NCI-H345 (cell line): ENCODE measurements around the gene EOGT.

Experiments
- DNase-seq: peaks from one replicate; lab custom pipeline; 2025; lab: John Stamatoyannopoulos, UW

The EOGT gene

DNA sequence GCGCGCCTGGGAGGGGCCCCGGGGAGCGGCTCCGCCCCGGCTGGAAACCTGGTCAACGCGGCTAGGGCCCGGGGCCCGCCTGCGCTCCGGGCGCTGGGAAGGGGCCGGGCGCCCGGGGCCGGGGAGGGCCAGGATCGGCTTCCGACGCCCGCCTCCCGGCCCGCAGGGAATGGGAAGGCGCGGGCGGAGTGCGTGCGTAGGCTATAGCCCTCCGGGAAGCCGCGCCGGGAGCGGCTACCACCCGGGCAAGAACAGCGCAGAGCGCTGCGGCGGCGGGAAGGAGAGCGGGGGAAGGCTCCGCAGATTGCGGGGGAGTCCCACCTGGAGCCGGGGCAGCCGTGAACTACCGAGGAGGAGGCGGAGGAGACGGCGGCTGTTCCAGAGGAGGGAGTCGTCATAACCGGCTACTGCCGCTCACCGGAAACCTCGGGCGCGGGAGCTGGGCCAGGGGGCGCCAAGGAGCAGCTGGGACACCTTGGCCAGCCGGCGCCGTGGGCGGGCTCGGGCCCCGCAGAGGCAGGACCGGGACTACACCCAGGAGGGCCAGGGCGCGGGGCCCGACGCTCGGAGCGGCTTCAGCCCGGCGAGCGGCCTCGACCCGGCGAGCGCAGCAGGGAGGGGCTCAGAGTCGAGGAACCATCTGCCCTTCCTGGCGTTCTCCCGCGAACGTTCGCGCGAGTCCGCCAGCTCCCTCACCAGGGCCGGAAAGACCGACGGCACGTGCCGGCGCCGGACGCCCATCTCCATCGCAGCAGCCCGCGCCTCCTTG is at the start of gene EOGT:
Gene EOGT (minus strand): TSS at position 432 of the 769 bp plus-strand sequence. CDS start 3,838 bp downstream, outside the sequence.
- peak; percentile 63 for DNase-seq

DNA sequence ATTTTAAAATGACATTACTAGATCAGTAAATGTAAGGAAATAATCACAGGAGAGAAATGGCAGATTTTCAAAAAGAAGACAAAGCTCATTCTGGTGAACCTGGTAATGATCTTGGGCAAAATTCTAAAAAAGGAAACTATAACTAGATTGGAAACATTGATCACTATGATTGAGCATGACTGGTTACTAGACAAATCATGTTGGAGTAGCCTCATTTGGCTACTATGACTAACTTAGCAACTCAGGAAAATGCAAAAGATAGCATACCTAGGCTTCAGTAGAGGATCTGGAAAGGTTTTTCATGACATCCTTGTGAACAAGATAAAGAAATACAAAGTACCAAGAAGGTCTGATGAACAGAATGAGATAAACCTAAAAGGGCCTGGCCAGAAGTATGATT is 46.2 kb upstream of the EOGT start:
- no peak for DNase-seq

DNA sequence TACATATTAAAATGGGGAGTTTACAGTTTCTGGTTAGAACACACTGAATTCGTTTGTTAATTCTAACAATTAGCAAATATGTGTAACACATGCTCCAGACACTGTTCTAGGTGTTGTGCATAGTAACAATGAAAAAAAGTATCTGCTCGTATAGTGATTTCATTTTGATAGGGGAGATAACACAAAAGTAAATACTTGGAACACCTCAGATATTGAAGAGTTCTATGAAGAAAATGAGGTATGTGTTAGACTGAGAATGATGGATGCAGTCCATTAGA is 45.4 kb upstream of the EOGT start:
- no peak for DNase-seq

DNA sequence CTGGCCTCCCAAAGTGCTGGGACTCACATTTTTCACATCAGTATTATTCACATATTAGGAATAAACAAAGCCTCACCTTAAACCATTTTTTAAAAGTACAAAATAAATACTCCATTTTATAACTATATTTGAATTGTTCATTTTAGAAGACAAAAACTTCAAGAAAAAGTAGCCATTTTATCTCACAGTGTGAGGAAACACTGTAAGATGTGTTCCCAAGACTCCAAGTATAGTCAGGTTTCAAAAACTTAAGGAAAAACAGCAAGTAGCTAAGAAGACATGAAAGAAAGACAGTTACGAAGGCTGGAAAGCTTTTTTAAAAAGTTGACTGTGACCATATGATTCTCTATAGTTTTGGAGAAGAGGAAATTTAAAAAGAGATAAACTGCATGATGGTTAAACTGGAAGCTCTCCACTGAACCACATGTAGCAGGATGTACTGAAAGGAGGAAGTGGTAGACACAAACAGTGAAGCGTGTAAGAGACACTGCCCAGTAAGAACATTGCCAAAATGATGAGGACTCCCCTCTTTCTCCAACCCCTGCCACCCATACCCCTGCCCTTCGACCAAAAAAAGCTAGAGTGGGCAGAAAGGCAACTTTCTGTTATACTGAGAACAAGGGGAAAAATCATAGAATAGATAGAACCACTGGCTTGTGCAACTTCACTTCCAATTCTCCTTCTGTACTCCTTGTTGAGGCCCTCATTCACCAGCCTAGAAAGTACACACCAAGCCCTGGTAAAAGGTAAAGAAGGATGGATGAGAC is 44.9 kb upstream of the EOGT start:
- DNase-seq: no peak

DNA sequence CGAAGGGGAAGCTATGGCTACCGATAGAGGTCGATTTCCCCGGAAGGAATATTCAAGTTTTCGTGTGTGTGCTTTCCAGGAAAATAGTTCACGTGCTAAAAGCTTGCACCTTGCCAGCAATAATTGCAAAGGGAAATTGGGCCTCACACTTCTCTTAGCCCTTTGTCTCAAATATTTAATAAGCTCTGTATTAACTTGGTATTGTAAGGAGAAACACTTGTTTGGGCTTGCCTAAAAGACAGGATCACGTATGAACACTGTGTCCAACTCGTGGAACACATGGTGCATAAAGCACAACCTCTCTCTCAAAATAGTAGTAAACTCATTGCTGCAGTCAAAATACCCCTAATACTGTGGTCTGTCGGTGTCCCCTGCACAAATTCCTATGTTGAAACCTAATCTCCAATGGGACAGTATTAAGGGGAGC is 39.0 kb upstream of the EOGT start:
- no peak for DNase-seq

DNA sequence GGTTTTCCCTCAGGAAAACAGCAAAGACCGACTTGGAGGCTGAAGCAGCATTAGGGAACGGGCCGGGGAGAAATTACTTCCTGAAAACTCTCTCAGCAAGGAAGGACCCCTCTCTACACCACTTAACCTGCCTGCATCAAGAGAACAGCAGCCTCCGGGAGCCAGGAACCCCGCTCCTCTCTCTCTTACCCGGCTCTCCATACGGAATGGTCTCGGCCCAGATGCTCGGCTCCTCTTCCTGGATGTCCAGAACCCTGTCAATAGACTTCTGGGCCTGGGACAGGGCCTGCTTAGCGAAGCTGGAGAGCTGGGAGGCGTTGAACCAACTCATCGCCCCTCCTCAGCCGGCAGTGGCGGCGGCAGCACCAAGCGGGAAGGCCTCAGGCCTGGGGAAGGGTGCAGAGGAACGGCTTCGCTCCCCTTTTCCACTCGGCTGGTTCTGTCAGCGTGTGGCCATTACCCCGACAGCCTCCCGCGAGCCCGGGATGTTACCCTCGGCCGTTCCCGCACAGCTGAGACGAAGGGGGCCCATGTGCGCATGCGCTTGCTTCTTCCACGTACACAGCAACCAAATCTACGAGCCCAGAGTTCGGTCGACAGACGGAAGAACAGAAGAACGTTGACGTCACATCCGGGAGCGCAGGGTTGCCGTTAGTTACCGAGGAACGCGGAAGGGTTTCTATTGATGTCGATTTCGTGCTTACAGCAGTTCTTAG is 38.4 kb upstream of the EOGT start, which contains the start of gene TMF1:
Gene TMF1 (minus strand): TSS at position 578 of the 716 bp plus-strand sequence. CDS start 247 bp downstream, at position 331.
- DNase-seq: no peak

DNA sequence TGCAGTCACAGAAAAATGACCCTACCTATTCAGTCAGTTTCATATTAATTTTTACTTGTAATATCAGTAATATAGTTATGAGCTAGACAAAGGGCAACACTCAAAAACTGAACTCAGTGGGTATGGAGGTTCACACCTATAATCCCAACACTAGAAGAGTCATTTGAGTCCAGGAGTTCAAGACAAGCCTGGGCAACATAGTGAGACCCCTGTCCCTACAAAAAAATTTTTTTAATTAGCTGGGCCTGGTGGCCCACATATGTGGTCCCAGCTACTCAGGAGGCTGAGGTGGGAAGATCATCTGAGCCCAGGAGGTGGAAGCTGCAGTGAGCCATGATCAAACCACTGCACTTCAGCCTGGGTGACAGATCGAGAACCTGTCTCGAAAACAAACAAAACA is 35.5 kb upstream of the EOGT start:
- DNase-seq: no peak

DNA sequence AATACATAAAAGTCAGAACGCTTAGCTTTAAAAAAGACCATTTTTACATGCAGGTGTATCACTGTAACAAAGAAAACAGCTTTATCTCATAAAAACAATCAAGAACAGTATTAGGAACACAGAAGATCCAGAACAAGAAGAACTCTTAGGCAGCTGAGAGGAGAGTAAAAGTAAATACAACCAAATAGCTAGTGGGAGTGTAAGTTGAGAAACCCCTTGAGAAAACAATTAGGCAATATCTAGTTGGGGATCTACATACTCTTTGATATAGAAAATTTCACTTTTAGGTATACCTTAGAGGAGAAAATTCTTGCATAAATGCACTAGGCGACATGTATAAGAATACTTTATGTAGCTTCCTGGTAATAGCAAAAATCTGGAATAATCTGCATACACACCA is 31.1 kb upstream of the EOGT start:
- no peak for DNase-seq

DNA sequence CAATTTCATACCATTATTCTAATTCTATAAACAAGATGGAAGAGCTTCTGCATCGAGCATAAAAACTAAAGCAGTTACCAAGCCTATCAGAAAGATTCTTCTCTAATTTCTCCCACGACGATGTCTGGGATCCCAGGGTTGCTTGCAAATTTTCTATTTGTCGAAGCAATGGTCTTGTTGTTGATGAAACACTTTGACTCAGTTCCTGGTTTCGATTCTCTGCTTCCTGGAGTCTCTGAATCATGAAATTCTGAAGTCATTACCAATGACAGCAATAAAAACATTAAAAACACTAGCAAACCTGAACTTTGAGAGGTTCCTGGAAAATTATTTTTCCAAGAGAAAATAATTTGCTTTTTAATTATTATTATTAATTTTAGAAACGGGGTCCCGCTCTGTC is 20.0 kb upstream of the EOGT start:
- DNase-seq: no peak

DNA sequence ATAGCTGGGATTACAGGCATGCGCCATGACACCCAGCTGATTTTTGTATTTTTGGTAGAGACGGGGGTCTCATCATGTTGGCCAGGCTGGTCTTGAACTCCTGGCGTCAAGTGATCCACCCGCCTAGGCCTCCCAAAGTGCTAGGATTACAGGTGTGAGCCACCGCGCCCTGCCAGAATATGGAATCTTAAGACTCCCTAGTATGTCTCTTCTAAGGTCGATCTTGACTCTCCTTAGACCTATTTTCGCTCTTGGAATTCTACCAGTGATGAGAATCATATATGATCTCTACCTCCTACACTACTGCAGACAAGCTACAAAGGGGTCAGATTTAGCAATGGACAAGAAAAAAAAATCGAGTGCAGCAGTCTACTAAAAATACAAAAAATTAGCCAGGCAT is 19.3 kb upstream of the EOGT start:
- no peak for DNase-seq

DNA sequence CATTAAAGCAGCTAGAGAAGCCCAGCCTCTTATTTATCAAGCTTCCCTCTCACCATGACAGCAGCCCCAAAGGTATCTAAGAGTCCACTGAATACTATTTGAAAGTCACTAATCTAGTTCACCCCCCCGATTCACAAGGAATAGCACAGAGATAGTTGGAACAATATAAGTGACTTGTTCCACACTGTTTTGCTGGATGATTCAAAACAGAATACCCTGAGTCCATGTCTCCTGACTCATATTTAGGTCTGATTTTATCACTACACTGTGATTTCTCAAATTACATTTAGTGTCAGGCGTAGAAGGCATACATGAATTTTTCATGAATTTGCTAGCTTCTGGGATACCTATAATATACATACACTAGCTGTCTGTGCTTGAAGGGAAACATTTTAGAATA is 18.7 kb upstream of the EOGT start:
- DNase-seq: no peak

DNA sequence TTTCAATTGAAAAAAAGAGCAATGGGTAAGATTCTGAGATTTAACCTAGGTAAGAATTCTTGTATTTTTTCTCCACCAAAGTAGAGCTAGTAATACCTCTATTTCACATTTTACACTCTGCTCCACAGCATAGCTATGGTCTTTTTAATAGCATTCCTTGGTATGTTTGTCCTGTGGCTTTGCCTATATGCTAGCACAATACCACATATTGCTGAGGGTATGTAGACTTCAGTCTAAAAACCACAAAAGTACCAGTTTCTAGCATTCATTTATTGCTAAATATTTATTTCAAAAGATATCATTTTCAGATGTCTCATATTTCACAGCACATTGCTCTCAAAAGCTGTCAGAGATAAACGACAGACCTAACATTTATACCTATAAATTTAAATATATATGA is 18.2 kb upstream of the EOGT start:
- DNase-seq: no peak

DNA sequence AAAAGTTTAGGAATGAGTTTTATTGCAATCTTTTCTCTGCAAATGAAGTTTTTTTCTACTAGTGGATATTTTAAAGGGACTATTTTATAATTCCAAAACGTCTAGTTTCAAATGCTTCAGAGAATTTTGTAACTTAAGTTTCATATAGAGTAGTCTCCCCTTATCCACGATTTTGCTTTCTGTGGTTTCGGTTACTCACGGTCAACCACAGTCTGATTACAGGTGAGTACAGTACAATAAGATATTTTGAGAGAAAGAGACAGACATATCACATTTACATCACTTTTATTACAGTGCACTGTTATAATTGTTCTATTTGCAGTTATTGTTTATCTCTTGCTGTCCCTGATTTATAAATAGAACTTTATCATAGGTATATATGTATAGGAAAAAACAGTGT is 7.4 kb upstream of the EOGT start:
- DNase-seq: no peak

DNA sequence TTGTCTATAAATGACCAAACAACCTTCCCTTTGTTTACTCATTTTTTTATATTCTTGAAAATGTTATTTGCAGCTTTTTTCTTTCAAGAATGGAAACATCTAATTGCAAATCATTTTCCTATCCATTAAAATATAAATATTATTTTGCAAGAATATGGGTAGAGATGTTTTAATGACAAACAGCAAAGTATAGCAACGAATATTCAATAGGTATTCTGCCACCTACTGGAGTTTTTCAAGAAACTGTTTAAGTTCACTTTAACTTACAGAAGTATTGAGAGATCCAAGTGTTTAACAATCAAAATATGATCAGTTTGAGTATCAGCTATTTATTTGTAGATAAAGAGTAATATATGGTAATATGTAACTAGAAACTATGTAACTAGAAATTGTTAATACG is 6.9 kb upstream of the EOGT start:
- no peak for DNase-seq

DNA sequence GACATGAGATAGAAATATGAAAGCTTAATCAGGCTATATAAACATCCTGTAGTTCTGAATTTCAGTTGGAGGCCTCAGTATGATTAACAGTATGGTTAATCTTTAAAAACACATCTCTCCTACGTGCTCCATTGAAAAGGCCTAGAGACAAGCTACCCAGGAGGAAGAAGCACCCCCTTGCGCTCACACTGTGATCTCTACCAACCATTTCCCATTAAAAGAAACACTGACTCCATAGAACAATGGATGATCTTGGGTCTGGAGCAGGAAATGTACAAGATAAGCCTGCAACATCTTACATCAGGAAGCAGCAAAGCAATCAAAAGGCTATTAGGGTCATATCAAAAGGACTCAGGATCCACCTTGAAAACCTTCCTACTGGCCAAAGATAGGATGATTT is 3.4 kb upstream of the EOGT start:
- no peak for DNase-seq

DNA sequence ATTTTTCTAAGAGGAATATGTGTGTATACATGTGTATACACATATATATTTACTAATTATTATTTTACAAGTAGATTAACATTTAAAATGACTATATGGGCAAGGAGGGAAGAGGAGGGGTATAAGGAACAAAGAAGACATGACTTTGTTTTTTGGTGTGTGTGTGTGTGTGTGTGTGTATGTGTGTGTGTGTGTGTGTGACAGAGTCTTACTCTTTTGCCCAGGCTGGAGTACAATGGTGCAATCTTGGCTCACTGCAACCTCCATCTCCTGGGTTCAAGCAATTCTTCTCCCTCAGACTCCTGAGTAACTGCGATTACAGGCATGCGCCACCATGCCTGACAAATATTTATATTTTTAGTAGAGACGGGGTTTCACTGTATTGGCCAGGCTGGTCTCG is 2.6 kb upstream of the EOGT start:
- no peak for DNase-seq

DNA sequence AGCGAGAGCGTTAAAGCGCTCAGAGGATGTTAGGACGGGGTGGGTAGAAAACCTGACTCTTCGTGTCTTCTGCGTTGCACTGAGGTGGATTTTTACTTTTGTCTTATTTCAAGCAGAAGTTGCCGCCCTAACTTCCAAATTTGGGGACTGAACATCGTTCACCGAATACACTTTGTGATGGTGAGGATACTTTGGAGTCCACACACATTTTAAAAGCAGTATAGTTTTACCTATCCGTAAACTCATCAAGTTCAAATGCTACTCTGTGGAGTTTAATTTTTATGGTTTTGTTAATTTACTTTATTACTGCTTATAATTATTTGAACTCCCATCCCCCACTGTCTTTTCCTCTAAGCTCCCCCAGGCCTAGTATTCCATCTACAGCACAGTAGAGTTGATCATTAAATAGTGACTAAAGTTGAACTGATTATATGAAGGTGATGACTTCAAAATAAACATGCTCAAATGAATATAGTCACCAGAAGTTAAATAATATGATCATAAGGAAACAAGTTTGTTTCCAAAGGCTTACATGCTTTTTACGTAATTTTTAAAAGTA is 617 bp upstream of the EOGT start:
- no peak for DNase-seq

DNA sequence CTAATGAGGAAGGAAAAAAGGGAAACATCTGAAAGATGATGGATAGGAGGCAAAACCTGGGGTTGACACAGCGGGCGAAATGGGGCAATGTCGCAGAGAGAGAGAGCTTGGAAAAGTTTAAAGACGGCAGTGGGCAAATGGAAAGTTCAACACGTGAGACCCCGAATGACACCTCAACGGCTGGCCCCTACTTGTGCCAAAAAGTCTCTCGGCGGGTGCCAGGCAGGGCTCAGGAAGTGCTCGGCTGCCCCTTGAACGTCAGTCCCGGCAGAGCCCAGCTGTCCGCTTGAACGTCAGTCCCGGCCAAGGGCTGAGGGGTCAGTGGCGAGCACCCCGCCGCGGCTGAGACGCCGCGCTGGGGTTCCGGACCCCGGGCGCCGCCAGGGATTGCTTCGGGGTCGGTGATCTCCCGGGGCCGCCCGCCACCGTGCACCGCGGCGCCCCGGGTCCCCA is 658 bp downstream of the EOGT start:
- DNase-seq: no peak

DNA sequence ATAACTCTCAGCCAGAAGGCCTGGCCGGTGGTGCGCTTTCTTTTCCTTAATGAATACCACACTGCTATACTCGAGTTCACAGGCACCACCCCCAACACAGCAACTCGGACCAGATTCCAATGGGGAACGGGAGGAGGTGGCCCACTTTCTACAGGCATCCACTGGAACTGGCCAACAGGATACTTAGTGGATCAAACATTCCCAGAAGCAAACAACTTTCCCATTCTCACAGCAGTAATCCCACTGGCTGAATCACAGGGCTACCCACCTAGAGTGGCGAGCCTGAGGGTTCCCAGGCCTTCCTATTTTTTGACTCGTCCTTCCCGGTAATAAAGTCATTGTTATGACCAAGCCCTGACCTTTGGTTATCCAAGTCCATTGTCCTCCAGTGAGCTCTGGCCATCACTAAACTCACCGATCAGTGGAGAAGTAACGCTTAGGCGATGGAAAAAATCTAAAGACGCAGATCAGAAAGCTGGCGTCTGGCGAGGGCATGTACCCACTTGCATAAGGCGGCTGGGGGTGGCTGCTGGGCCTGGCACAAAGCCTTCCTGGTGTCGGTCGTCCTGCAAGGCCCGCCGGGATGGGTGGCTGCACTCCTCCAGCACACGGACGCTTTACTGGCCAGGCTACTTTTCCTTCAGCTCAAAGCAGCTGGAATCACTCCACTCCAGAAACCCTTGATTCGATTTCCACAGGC is 1.2 kb downstream of the EOGT start:
- no peak for DNase-seq

DNA sequence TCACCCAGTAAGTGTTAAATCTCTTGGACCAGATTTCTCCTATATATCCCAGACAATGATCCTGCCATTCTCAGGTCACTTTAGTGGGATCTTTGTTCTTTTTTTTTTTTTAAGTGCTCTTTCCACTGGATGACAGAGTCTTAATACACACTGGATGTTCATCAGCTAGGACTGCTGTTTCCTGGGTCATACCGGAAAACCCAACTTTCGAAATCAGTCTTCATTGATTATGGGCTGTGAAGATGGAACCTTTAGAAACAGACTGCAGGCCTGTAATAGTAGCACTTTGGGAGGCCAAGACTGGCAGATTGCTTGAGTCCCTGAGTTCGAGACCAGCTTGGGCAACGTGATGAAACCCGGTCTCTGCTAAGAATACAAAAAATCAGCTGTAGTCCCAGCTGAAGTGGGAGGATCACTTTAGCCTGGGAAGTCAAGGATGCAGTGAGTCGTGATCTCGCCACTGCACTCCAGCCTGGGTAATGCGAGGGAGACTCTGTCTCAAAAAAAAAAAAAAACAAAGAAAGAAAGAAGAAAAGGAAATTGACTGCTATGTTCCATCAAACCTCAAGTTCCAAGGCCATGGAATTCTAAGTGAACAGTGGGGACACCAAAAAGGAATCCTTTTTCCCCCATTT is 2.3 kb downstream of the EOGT start:
- DNase-seq: no peak

DNA sequence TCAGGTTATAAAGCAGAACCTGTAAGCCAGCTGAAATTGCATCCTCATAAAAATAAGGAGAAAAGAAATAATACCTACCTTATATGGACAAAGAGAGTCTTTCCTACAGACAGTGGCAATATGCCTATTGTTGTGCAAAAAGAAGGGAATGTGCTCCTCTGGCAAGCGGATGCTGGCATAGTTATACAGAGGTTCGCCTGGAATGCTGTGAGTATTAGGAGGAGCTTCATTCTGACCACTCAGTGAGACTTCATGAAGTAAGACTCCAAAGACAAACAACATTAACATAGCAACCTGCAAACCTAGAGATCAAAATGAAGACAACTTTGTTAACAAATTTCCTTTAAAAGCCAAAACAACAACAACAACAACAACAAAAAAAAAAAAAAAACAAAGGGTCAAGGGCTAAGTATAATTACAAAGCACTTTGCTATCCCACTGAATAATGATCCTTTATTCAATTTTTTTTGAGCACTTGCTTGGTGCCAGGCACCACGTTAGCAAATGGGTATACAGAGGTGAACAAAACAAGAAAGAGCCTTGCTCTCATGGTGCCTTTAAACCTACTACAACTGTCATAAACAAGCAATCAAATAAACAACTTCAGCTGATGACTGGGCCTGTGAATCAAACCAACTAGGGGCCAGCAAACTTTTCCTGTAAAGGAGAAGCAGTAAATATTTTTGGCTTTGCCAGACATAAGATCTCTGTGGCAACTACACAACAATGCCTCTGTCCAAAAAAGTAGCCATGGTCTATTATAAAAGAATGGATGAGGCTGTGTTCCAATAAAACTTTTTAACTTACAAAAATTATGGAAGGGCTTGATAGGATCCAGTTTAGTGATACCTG is 3.7 kb downstream of the EOGT start:
- no peak for DNase-seq
